Inferior parietal cortex (tissue), 1 donor: Measurements from ENCODE around the gene TSLP.

Source experiments
- DNase-seq: peaks from one replicate; pipeline ENCODE4 v3.0.0-alpha.2; 2016; ENCODE audit errors: extremely low spot score

The TSLP gene

GRCh38 chr5:111095982-111096381, 24.5 kb downstream of the TSLP start:
- no peak for DNase-seq

- DNase-seq: no peak
These were observed 27.7 kb downstream of the TSLP start for GRCh38 chr5:111099058-111099778.

- DNase-seq: no peak
These were observed 34.9 kb downstream of the TSLP start for GRCh38 chr5:111106320-111106948.

DNA sequence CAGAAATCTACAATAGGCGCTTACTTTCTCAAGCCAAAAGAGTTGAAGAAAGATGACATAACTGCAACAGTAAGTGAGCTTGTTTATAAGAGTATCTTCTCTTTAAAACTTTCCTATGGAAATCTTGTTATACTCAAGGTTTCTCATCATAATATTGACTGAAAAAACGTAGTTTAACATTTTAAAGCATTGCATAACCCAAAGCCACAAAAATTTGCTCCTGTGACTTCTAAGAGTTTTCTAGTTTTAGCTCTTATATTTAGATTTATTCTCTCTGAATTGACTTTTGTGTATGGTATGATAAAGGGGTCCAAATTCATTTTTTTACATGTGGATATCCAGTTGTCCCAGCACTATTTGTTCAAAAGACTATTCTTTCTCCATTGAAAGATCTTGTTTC, 35.9 kb downstream of the TSLP start:
- no peak for DNase-seq

DNA sequence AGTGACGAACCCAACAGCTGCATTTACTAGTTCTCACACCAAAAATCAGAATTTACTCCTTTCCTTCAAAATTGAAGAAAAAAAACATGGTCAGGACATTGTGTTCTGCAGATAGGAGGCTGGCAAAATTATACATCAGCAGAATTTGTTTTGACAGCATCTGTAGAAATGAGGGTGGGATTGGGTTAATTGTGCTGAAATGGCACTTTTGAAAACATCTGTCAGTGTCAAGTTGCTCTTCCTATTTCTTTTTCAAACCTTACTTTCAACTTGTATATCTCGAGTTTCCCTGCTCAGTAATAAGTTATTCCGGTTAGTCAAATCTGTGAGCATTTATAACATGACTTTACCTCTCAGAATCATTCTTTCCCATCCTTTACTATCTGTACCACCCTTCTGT, 40.4 kb downstream of the TSLP start:
- DNase-seq: no peak

- no peak for DNase-seq
These were observed 42.2 kb downstream of the TSLP start for GRCh38 chr5:111113678-111114077.

GRCh38 chr5:111115229-111115628, 43.7 kb downstream of the TSLP start:
- DNase-seq: no peak

GRCh38 chr5:111116550-111116949, 45.0 kb downstream of the TSLP start:
- DNase-seq: peak; percentile 48

GRCh38 chr5:111117136-111117535, 45.6 kb downstream of the TSLP start:
- no peak for DNase-seq

DNA sequence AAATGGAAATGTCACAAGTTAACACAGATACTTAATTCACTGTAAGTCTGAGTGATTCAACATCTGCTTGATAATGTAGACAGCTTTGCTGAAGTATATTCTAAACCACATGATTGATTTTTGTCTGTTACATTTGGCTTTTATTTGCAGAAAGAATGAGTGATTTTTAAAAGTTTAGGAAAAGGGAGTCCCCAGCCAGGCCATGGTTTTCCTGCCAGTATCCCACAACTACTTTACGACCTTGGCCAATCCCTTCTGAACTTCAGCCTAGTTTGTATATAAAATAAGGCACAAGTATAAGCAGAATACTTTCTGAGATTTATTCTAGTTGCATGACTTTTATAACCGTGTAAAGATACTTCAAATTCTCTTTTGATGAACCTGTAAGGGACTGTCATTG, 47.7 kb downstream of the TSLP start:
- DNase-seq: no peak

DNA sequence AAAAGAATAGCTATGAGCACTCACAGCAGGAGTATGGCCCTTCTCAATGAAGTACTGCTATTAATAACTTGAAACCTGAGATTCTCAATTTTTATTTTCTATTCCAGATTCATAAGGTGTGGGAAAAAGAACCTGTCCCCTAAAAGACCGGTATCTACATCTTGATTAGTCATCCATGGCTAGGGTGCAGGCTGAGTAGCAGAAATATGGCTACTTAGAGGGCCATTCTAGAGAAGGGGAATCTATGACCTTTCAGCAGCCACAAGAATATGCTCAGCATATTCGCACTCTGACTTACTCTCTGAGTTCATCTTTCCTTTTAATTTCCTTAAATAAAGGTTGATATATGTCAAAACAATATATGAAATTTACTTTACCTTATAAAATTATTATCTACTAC, 48.3 kb downstream of the TSLP start:
- no peak for DNase-seq

DNA sequence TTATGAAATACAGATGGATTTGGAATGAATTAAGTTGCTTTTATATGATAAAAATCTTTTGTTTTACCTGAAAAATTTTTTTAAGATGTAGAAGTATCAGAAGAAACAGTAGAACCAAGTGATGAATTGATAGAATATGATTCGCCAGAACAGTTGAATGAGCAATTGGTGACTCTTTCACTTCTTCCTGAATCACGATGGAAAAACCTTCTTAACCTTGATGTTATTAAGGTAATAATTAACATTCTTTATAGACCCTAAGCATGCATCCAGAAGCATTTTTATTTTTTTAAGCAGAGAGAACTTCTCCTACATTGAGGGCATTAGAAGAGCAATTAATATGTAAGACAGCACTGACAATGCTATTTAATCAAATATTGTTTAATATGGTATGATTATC, 49.4 kb downstream of the TSLP start:
- no peak for DNase-seq

DNA sequence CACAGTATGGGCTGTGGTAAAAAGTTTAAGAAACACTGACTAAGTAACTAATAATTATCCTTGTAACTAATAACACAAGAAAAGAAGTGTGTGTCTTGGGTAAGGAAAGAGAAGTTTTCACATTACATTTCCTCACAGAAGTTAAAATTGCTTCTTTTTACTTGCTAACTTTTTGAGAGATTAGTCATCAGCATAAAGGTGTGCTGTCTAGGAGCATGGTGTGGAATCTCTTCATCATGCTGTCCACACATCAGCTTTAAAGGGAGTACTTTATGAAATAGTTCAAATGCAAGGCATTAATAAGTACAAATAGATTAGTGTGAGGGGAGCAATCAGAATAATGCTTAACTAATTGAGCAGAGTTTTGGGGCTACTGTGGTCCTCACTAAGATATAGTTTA, 50.4 kb downstream of the TSLP start:
- DNase-seq: no peak

- DNase-seq: no peak
These were observed 50.9 kb downstream of the TSLP start for GRCh38 chr5:111122398-111122797.

- no peak for DNase-seq
These were observed 53.3 kb downstream of the TSLP start for GRCh38 chr5:111124793-111125192.

- no peak for DNase-seq
These were observed 55.4 kb downstream of the TSLP start for GRCh38 chr5:111126896-111127295.
